Heart left ventricle (tissue), 16 donors: ENCODE results near the gene NUAK2. TPM values are rescaled to one million over a fixed set of nuclear protein-coding genes. Genes with fewer than 3 reads are reported as not detected.
"Not testable (repeated sequence)": the region's sequence is repeated elsewhere in the genome, so short reads cannot be mapped to it uniquely, and the experiment has no call there.

Experiments
- ATAC-seq, 4 donors: fragments of 200-7000 bp; cut with Tn5 transposase; one replicate each; pipeline ENCODE4 v1.9.1; 2020 to 2022; ENCODE audit warnings: moderate library complexity in 4 of 4, mild to moderate bottlenecking in 3 of 4, moderate number of reproducible peaks in 1 of 4
- DNase-seq, 5 donors: peaks; one replicate each; pipeline ENCODE4 v3.0.0-alpha.2; 2020
- H3K27ac ChIP-seq, 12 donors: fragments of 200-600 bp; sonication (generic) in 4 of 12; one replicate each; pipeline versions ENCODE4 v1.5.0 to v1.8.0; 2016 to 2022; ENCODE audit warnings: mild to moderate bottlenecking in 2 of 12
- H3K27me3 ChIP-seq, 9 donors: fragments of 200-600 bp; sonication (generic) in 2 of 9; one replicate each; pipeline versions ENCODE4 v1.5.1 to v1.8.0; 2016 to 2022; ENCODE audit warnings: mild to moderate bottlenecking in 3 of 9
- H3K36me3 ChIP-seq, 9 donors: fragments of 200-600 bp; sonication (generic) in 2 of 9; one replicate each; pipeline versions ENCODE4 v1.5.0 to v1.8.0; 2018 to 2022; ENCODE audit warnings: mild to moderate bottlenecking in 2 of 9
- H3K4me1 ChIP-seq, 12 donors: fragments of 200-600 bp; sonication (generic) in 4 of 12; one replicate each; pipeline versions ENCODE4 v1.5.0 to v1.8.0; 2016 to 2022; ENCODE audit warnings: mild to moderate bottlenecking in 3 of 12
- H3K4me3 ChIP-seq, 12 donors: fragments of 200-600 bp; sonication (generic) in 4 of 12; one replicate each; pipeline versions ENCODE4 v1.5.0 to v1.8.0; 2017 to 2022; ENCODE audit warnings: mild to moderate bottlenecking in 9 of 12, moderate library complexity in 4 of 12
- H3K9me3 ChIP-seq, 12 donors: fragments of 200-600 bp; sonication (generic) in 4 of 12; one replicate each; pipeline versions ENCODE4 v1.5.0 to v1.8.0; 2016 to 2022; ENCODE audit warnings: mild to moderate bottlenecking in 1 of 12
- CTCF ChIP-seq, 12 donors: fragments of 200-600 bp; sonication (generic) in 4 of 12; IDR thresholded peaks; one replicate each; pipeline versions ENCODE4 v1.5.0 to v1.8.0; 2018 to 2022; ENCODE audit warnings: antibody characterized with exemption in 12 of 12, mild to moderate bottlenecking in 5 of 12
- POLR2A ChIP-seq, 2 donors: fragments of 450-650 bp; IDR thresholded peaks; one replicate each; pipeline ENCODE4 v1.6.1; 2017; ENCODE audit warnings: antibody characterized with exemption in 2 of 2, mild to moderate bottlenecking in 2 of 2, moderate library complexity in 2 of 2
- WGBS, 4 donors: extraction: QIAGEN DNeasy Blood & Tissue Kit in 2 of 4; methylation state at CpG; one replicate each; pipeline versions ENCODE4 v1.1.5 to v1.1.7; 2013 to 2018; 5-methylcytosine and 5-hydroxymethylcytosine counted together
- intact Hi-C, 10 donors: fragments of 100-400 bp; cut with DNase I; formaldehyde crosslinking; loops; one replicate each; pipeline versions ENCODE4 v1.11.1 to v1.14.2; 2022
- polyA plus RNA-seq, 2 donors: library from polyadenylated mRNA; stranded (reverse); fragments of 200-250 nt; gene quantifications; one replicate each; pipeline ENCODE4 v1.2.3, GENCODE V29; 2013
- total RNA-seq, 9 donors: library from RNA; depleted of rRNA in 2 of 9; stranded (reverse); fragments of >200 nt in 2 of 9; fragmentation: NEBNext Ultra II Directional in 3 of 9; extraction: Animal tissue kit (Norgen Biotek cat#: 25700) in 3 of 9; gene quantifications; one replicate each; pipeline versions ENCODE4 v1.1.0 to v1.2.4, GENCODE V29; 2016 to 2023
- donor health status: ischemic (EF 13 %, LVEDD 7.1; RV severe dilation, severe dysfunction).
- donor health status: healthy with polysubstance abuse.
- donor health status: DM: no; HTN: yes; CAD: no.
- donor health status: DM: no; HTN: no; CAD: no.
- donor health status: ischemic (EF 25% LVEDD 6.9; RV normal size, moderate dysfunction).
- donor health status: ischemic (EF 25% LVEDD 5.7; RV mildly dilated, moderate dysfunction).
- donor health status: healthy.
- donor health status: DM: yes; HTN: yes; CAD: no.
- donor health status: ischemic (EF 35%, LVEDD 5.7; RV mildly dilated, moderate dysfunction).
- donor health status: nonischemic (EF 11% LVEDD 7.7; RV severe dilation, severe dysfunction).
- donor health status: DM: yes; HTN: yes; CAD: no.
- donor health status: PGD.
- donor health status: ischemic (EF 29% LVEDD 5.4; RV normal size, mild dysfunction).
- donor health status: nonischemic (EF 23%, LVEDD 6.1; RV moderate dilation, normal function).

The NUAK2 gene
- total and polyA plus RNA-seq, 11 donors: 0.25 to 2.6 (median 0.66) TPM

GRCh38 chr1:205285381-205286101 lies 36.0 kb downstream of the NUAK2 start:
- Histone ChIP-seq H3K27ac (peak overlapping the region in 5 of 12 donors; percentile 0 to 88 (median 24)), H3K4me3 (peak overlapping the region in 1 of 12 donors; percentile 20), H3K27me3 (no peaks in the 10 kb centered on the region), H3K36me3 (no peaks in the 10 kb centered on the region), H3K4me1 (peaks cover 0 to 64% (median 18%) of the 10 kb centered on the region in 12 donors), H3K9me3 (no peaks in the 10 kb centered on the region)
- DNase-seq (no peak), ATAC-seq (peak in 1 of 4 donors; percentile 17)
- TF ChIP-seq CTCF (IDR thresholded peaks at IDR 0.05): no peak
- TF ChIP-seq POLR2A (IDR thresholded peaks at IDR 0.05): no peak
- intact Hi-C loops: no loop called here
- WGBS, 4 donors: 71 to 82% (median 77%) methylated on average over 12 of the region's 12 CpGs

- intact Hi-C loops: no loop called here
- Histone ChIP-seq H3K36me3 (no peaks in the 10 kb centered on the region), H3K9me3 (no peaks in the 10 kb centered on the region), H3K4me3 (peak overlapping the region in 1 of 12 donors; percentile 16), H3K27me3 (no peaks in the 10 kb centered on the region), H3K27ac (peak overlapping the region in 6 of 12 donors; percentile 11 to 88 (median 40)), H3K4me1 (peaks cover 0 to 64% (median 18%) of the 10 kb centered on the region in 12 donors)
- peak; percentile 81 to 94 (median 84) for DNase-seq
- ATAC-seq: peak; percentile 63 to 97 (median 94)
- WGBS, 4 donors: 79 to 87% (median 83%) methylated on average over 7 of the region's 7 CpGs
- no peak for TF ChIP-seq POLR2A (IDR thresholded peaks at IDR 0.05)
- TF ChIP-seq CTCF (IDR thresholded peaks at IDR 0.05): peak in 2 of 12 donors; percentile 5 to 9
These were observed 37.0 kb downstream of the NUAK2 start for GRCh38 chr1:205284420-205285144.

- intact Hi-C loops: no loop called here
- 80 to 86% (median 83%) methylated on average over 15 of the region's 15 CpGs for WGBS, 4 donors
- TF ChIP-seq POLR2A (IDR thresholded peaks at IDR 0.05) (no peak), CTCF (IDR thresholded peaks at IDR 0.05) (no peak)
- H3K4me3 ChIP-seq: no peak overlapping the region
- peaks cover 0 to 53% (median 17%) of the 10 kb centered on the region in 12 donors for H3K4me1 ChIP-seq
- H3K36me3 ChIP-seq: no peaks in the 10 kb centered on the region
- H3K27ac ChIP-seq: peak overlapping the region in 2 of 12 donors; percentile 11 to 88
- no peaks in the 10 kb centered on the region for H3K27me3 ChIP-seq
- ATAC-seq: no peak
- DNase-seq: no peak
- no peaks in the 10 kb centered on the region for H3K9me3 ChIP-seq
These were observed 38.0 kb downstream of the NUAK2 start for GRCh38 chr1:205283270-205284147.

GRCh38 chr1:205280666-205281395 lies 40.7 kb downstream of the NUAK2 start:
- H3K27me3 ChIP-seq, H3K4me3 ChIP-seq, intact Hi-C loops, DNase-seq, ATAC-seq, H3K27ac ChIP-seq, H3K36me3 ChIP-seq, H3K9me3 ChIP-seq: not testable (repeated sequence)
- WGBS, 4 donors: 95 to 97% (median 96%) methylated on average over 10 of the region's 10 CpGs
- peaks cover 0 to 26% (median 13%) of the 10 kb centered on the region in 12 donors for H3K4me1 ChIP-seq
